HG03342 (cell line): Measurements from ENCODE around the gene PLCH2.
"Not testable (repeated sequence)": the region's sequence is repeated elsewhere in the genome, so short reads cannot be mapped to it uniquely, and the experiment has no call there.

Source experiments
- ATAC-seq: cut with Tn5 transposase; IDR thresholded peaks from one replicate; pipeline ENCODE4 v1.9.1; 2021; ENCODE audit warnings: mild to moderate bottlenecking, moderate library complexity; ENCODE audit not compliant: unreplicated experiment

Gene PLCH2

GRCh38 chr1:2459102-2459753 is 16.9 kb upstream of the PLCH2 start:
- not testable (repeated sequence) for ATAC-seq

- no peak for ATAC-seq
These were observed 16.3 kb upstream of the PLCH2 start for GRCh38 chr1:2459757-2460156.

GRCh38 chr1:2460203-2460602 is 15.9 kb upstream of the PLCH2 start:
- ATAC-seq = no peak

GRCh38 chr1:2460996-2461751 is 14.9 kb upstream of the PLCH2 start:
- ATAC-seq = no peak

GRCh38 chr1:2462819-2463218 is 13.3 kb upstream of the PLCH2 start:
- no peak for ATAC-seq

- ATAC-seq = no peak
These were observed 12.7 kb upstream of the PLCH2 start for GRCh38 chr1:2463396-2463795.

- no peak for ATAC-seq
These were observed 10.5 kb upstream of the PLCH2 start for GRCh38 chr1:2465371-2466269.

- ATAC-seq = no peak
These were observed 9.8 kb upstream of the PLCH2 start for GRCh38 chr1:2466270-2466665.

- ATAC-seq = no peak
These were observed 9.0 kb upstream of the PLCH2 start for GRCh38 chr1:2466958-2467554.

- ATAC-seq = no peak
These were observed 8.0 kb upstream of the PLCH2 start for GRCh38 chr1:2468041-2468472.

GRCh38 chr1:2468540-2468939 is 7.5 kb upstream of the PLCH2 start:
- no peak for ATAC-seq

GRCh38 chr1:2469103-2469940 is 6.8 kb upstream of the PLCH2 start:
- no peak for ATAC-seq

GRCh38 chr1:2470290-2471158 is 5.6 kb upstream of the PLCH2 start:
- no peak for ATAC-seq

GRCh38 chr1:2471159-2471471 is 5.0 kb upstream of the PLCH2 start:
- no peak for ATAC-seq

- no peak for ATAC-seq
These were observed 4.5 kb upstream of the PLCH2 start for GRCh38 chr1:2471587-2472001.

GRCh38 chr1:2472109-2472508 is 4.0 kb upstream of the PLCH2 start:
- no peak for ATAC-seq

- ATAC-seq = no peak
These were observed 3.4 kb upstream of the PLCH2 start for GRCh38 chr1:2472561-2473177.

GRCh38 chr1:2473198-2473597 is 2.9 kb upstream of the PLCH2 start:
- no peak for ATAC-seq
